HCT116 (cell line): ENCODE data around the gene C6orf132.

ENCODE experiments used
- ELF1 ChIP-seq: IDR thresholded peaks from 2 replicates; pipeline ENCODE4 v1.6.1; 2012; ENCODE audit warnings: low read depth, borderline replicate concordance
- JUND ChIP-seq: IDR thresholded peaks from 2 replicates; pipeline ENCODE4 v1.6.1; 2012
- POLR2A ChIP-seq: IDR thresholded peaks from 2 replicates; pipeline ENCODE4 v1.7.0; 2011; ENCODE audit warnings: borderline replicate concordance; ENCODE audit not compliant: insufficient read depth, insufficient read length; ENCODE audit errors: extremely low read depth
- POLR2AphosphoS5 ChIP-seq: IDR thresholded peaks from 2 replicates; pipeline ENCODE4 v1.6.1; 2011; ENCODE audit warnings: mild to moderate bottlenecking, low read depth, low read length, moderate library complexity
- RAD21 ChIP-seq: IDR thresholded peaks from 2 replicates; pipeline ENCODE4 v1.6.1; 2012; ENCODE audit warnings: low read depth, mild to moderate bottlenecking
- TF ChIP-seq, protein P1 (sequence below), 3 experiments: fragments of 200-600 bp in 1 of 3; sonication (generic) in 1 of 3; IDR thresholded peaks in 2 of 3; conservative IDR thresholded peaks in 1 of 3; 2 replicates each; pipeline ENCODE4 v1.5.1; 2012 to 2017; ENCODE audit warnings: low read depth in 2 of 3, low read length in 2 of 3, antibody characterized with exemption in 1 of 3, borderline replicate concordance in 1 of 3, control low read depth in 1 of 3, mild to moderate bottlenecking in 1 of 3, mixed read lengths in 1 of 3, mixed run types in 1 of 3, moderate library complexity in 1 of 3; ENCODE audit not compliant: insufficient read depth in 1 of 3
- TF ChIP-seq, protein P2 (sequence below): IDR thresholded peaks from 2 replicates; pipeline ENCODE4 v1.6.1; 2012

DNA sequence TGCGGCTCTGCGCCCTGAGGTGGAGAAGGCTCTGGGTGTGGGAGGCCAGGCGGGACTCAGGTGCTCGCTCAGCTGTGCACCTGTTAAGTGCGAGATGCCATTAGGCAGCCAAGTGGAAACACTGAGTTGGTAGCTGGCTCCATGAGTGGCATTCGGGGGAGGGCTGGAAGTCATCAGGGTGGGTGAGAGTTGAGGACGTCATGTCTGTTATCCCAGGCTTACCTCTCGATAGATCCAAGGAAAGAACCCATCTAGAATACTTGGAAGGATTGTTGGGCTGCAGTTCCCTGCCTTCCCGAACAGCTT is 50.7 kb downstream of the C6orf132 start:
- TF ChIP-seq POLR2A (no peak), ELF1 (no peak), POLR2AphosphoS5 (no peak), RAD21 (no peak), JUND (no peak)
- TF ChIP-seq, protein P1, sequence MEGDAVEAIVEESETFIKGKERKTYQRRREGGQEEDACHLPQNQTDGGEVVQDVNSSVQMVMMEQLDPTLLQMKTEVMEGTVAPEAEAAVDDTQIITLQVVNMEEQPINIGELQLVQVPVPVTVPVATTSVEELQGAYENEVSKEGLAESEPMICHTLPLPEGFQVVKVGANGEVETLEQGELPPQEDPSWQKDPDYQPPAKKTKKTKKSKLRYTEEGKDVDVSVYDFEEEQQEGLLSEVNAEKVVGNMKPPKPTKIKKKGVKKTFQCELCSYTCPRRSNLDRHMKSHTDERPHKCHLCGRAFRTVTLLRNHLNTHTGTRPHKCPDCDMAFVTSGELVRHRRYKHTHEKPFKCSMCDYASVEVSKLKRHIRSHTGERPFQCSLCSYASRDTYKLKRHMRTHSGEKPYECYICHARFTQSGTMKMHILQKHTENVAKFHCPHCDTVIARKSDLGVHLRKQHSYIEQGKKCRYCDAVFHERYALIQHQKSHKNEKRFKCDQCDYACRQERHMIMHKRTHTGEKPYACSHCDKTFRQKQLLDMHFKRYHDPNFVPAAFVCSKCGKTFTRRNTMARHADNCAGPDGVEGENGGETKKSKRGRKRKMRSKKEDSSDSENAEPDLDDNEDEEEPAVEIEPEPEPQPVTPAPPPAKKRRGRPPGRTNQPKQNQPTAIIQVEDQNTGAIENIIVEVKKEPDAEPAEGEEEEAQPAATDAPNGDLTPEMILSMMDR (IDR thresholded peaks at IDR 0.05 in 2 of 3, conservative IDR thresholded peaks at IDR 0.05 in 1 of 3; ENCODE audit: borderline replicate concordance in 1 of 3, insufficient read depth in 1 of 3, low read depth in 2 of 3, low read length in 2 of 3), result no peak
- TF ChIP-seq, protein P2, sequence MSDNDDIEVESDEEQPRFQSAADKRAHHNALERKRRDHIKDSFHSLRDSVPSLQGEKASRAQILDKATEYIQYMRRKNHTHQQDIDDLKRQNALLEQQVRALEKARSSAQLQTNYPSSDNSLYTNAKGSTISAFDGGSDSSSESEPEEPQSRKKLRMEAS, result no peak
